NCI-H2029 (cell line): Measurements from ENCODE around the gene KIAA0825.
"Not testable (repeated sequence)": the region's sequence is repeated elsewhere in the genome, so short reads cannot be mapped to it uniquely, and the experiment has no call there.

ENCODE experiments used
- DNase-seq: peaks from one replicate; lab custom pipeline; 2025; lab: John Stamatoyannopoulos, UW

Gene KIAA0825

GRCh38 chr5:94573349-94573748, 45.1 kb downstream of the KIAA0825 start:
- not testable (repeated sequence) for DNase-seq

GRCh38 chr5:94571415-94571814, 47.0 kb downstream of the KIAA0825 start:
- DNase-seq: no peak

GRCh38 chr5:94564812-94565211, 53.6 kb downstream of the KIAA0825 start:
- no peak for DNase-seq

- no peak for DNase-seq
These were observed 56.0 kb downstream of the KIAA0825 start for GRCh38 chr5:94562327-94562971.

- DNase-seq: no peak
These were observed 60.4 kb downstream of the KIAA0825 start for GRCh38 chr5:94558028-94558427.

- no peak for DNase-seq
These were observed 66.5 kb downstream of the KIAA0825 start for GRCh38 chr5:94551858-94552257.

- DNase-seq: no peak
These were observed 72.4 kb downstream of the KIAA0825 start for GRCh38 chr5:94545870-94546625.

GRCh38 chr5:94544875-94545547, 73.4 kb downstream of the KIAA0825 start:
- peak; percentile 63 for DNase-seq

- DNase-seq: peak; percentile 35
These were observed 74.3 kb downstream of the KIAA0825 start for GRCh38 chr5:94544031-94544650.

GRCh38 chr5:94540856-94541494, 77.4 kb downstream of the KIAA0825 start:
- DNase-seq: no peak

- no peak for DNase-seq
These were observed 80.1 kb downstream of the KIAA0825 start for GRCh38 chr5:94538260-94538659.

- no peak for DNase-seq
These were observed 91.7 kb downstream of the KIAA0825 start for GRCh38 chr5:94526706-94527105.

- peak; percentile 51 for DNase-seq
These were observed 93.3 kb downstream of the KIAA0825 start for GRCh38 chr5:94524841-94525697.

- no peak for DNase-seq
These were observed 95.4 kb downstream of the KIAA0825 start for GRCh38 chr5:94523018-94523417.

- no peak for DNase-seq
These were observed 96.3 kb downstream of the KIAA0825 start for GRCh38 chr5:94522117-94522516.

- DNase-seq: no peak
These were observed 100.6 kb downstream of the KIAA0825 start for GRCh38 chr5:94517490-94518488.

- no peak for DNase-seq
These were observed 102.3 kb downstream of the KIAA0825 start for GRCh38 chr5:94516148-94516547.

GRCh38 chr5:94508461-94509148, 109.8 kb downstream of the KIAA0825 start:
- DNase-seq: peak; percentile 10
